IMR-90 (cell line): ENCODE results near the gene PTEN. TPM values are rescaled to one million over a fixed set of nuclear protein-coding genes. Genes with fewer than 3 reads are reported as not detected.

Experiments used
- ATAC-seq: fragments of 200-7000 bp; cut with Tn5 transposase; 2 replicates; pipeline ENCODE4 v1.9.1; 2020; ENCODE audit warnings: low read depth, mild to moderate bottlenecking, moderate library complexity
- BruUV-seq: library from RNA; stranded (reverse); fragments of 400-500 nt; replicated peaks from 2 replicates; lab custom pipeline; 2021; lab: Mats Ljungman, UMichigan
- CTCF ChIA-PET: fragments of 300-600 bp; formaldehyde crosslinking; extraction: SDS; loops from one replicate; lab custom pipeline; 2021; ENCODE audit warnings: antibody characterized with exemption; lab: Yijun Ruan, JAX
- POLR2A ChIA-PET: fragments of 300-600 bp; sonication (Branson Sonifier 250); formaldehyde crosslinking; loops from one replicate; lab custom pipeline; 2022; ENCODE audit warnings: antibody characterized with exemption; ENCODE audit not compliant: unreplicated experiment; lab: Charles Lee
- DNase-seq: peaks from one replicate; pipeline ENCODE4 v3.0.0; 2013
- H2AFZ ChIP-seq: replicated peaks from 2 replicates; pipeline ENCODE3; 2013; ENCODE audit warnings: low read length, mild to moderate bottlenecking; ENCODE audit not compliant: poor library complexity
- H2AK5ac ChIP-seq: 2 replicates; pipeline ENCODE4 v1.6.1; 2013; ENCODE audit warnings: low read depth, low read length, inconsistent platforms
- H2AK9ac ChIP-seq: replicated peaks from 2 replicates; pipeline ENCODE3; 2013; ENCODE audit warnings: mild to moderate bottlenecking, low read depth, low read length, moderate library complexity; ENCODE audit not compliant: poor library complexity
- H2BK120ac ChIP-seq: 2 replicates; pipeline ENCODE4 v1.6.1; 2013; ENCODE audit warnings: low read depth, low read length, inconsistent platforms
- H2BK15ac ChIP-seq: 3 replicates; pipeline ENCODE4 v1.6.1; 2013; ENCODE audit warnings: low read depth, low read length, inconsistent platforms
- H2BK20ac ChIP-seq: 2 replicates; pipeline ENCODE4 v1.6.1; 2013; ENCODE audit warnings: low read depth, mild to moderate bottlenecking, inconsistent platforms, low read length, moderate library complexity
- H2BK5ac ChIP-seq: 2 replicates; pipeline ENCODE4 v1.6.1; 2013; ENCODE audit warnings: mild to moderate bottlenecking, low read depth, low read length, inconsistent platforms; ENCODE audit not compliant: poor library complexity, severe bottlenecking
- H3K14ac ChIP-seq: replicated peaks from 2 replicates; pipeline ENCODE4 v1.6.1; 2013; ENCODE audit warnings: low read depth, low read length, inconsistent platforms
- H3K18ac ChIP-seq: 2 replicates; pipeline ENCODE4 v1.6.1; 2013; ENCODE audit warnings: low read depth, low read length, control low read depth
- H3K23ac ChIP-seq: 2 replicates; pipeline ENCODE4 v1.6.1; 2013; ENCODE audit warnings: low read depth, low read length, inconsistent platforms
- H3K27ac ChIP-seq: 2 replicates; pipeline ENCODE4 v1.5.1; 2013; ENCODE audit warnings: mild to moderate bottlenecking, control low read depth, low read length; ENCODE audit not compliant: insufficient read depth
- H3K27me3 ChIP-seq: 2 replicates; pipeline ENCODE4 v1.6.1; 2013; ENCODE audit warnings: low read length; ENCODE audit not compliant: control insufficient read depth, insufficient read depth
- H3K36me3 ChIP-seq: 2 replicates; pipeline ENCODE4 v1.6.1; 2013; ENCODE audit warnings: low read length, mixed read lengths; ENCODE audit not compliant: control insufficient read depth, insufficient read depth
- H3K4ac ChIP-seq: 2 replicates; pipeline ENCODE4 v1.6.1; 2013; ENCODE audit warnings: low read depth, low read length, inconsistent platforms
- H3K4me1 ChIP-seq: 2 replicates; pipeline ENCODE4 v1.6.1; 2013; ENCODE audit warnings: low read length, mixed read lengths; ENCODE audit not compliant: control insufficient read depth, insufficient read depth
- H3K4me2 ChIP-seq: 2 replicates; pipeline ENCODE4 v1.6.1; 2013; ENCODE audit warnings: low read depth, mild to moderate bottlenecking, control low read depth, low read length, moderate library complexity
- H3K4me3 ChIP-seq: 2 replicates; pipeline ENCODE4 v1.5.1; 2013; ENCODE audit warnings: low read depth, mild to moderate bottlenecking, control low read depth, low read length, moderate library complexity; ENCODE audit not compliant: insufficient read depth
- H3K56ac ChIP-seq: 2 replicates; pipeline ENCODE4 v1.6.1; 2013; ENCODE audit warnings: low read length, inconsistent platforms; ENCODE audit not compliant: insufficient read depth; ENCODE audit errors: extremely low read depth
- H3K79me1 ChIP-seq, 2 experiments: 2 replicates each; pipeline ENCODE4 v1.6.1; 2013; ENCODE audit warnings: low read length in 2 of 2, inconsistent platforms in 1 of 2, low read depth in 1 of 2
- H3K9ac ChIP-seq: 2 replicates; pipeline ENCODE4 v1.6.1; 2013; ENCODE audit warnings: low read depth, low read length, control low read depth
- H3K9me1 ChIP-seq: 2 replicates; pipeline ENCODE4 v1.6.1; 2013; ENCODE audit warnings: low read length, inconsistent platforms; ENCODE audit not compliant: insufficient read depth
- H3K9me3 ChIP-seq: 2 replicates; pipeline ENCODE4 v1.6.1; 2013; ENCODE audit warnings: low read length; ENCODE audit not compliant: control insufficient read depth, insufficient read depth
- H4K20me1 ChIP-seq: 2 replicates; pipeline ENCODE4 v1.6.1; 2013; ENCODE audit warnings: low read length, inconsistent platforms; ENCODE audit not compliant: insufficient read depth
- H4K5ac ChIP-seq: 2 replicates; pipeline ENCODE4 v1.6.1; 2013; ENCODE audit warnings: mild to moderate bottlenecking, low read depth, low read length, control low read depth
- H4K8ac ChIP-seq, 2 experiments: 2 replicates each; pipeline ENCODE4 v1.6.1; 2013; ENCODE audit warnings: low read depth in 2 of 2, low read length in 2 of 2, control low read depth in 1 of 2, inconsistent platforms in 1 of 2
- H4K91ac ChIP-seq: 2 replicates; pipeline ENCODE4 v1.6.1; 2013; ENCODE audit warnings: low read depth, low read length, inconsistent platforms; ENCODE audit not compliant: insufficient read depth
- BHLHE40 ChIP-seq: fragments of 150-350 bp; IDR thresholded peaks from 2 replicates; pipeline ENCODE4 v1.6.1; 2016; ENCODE audit warnings: mild to moderate bottlenecking, low read depth, low read length
- CHD1 ChIP-seq: IDR thresholded peaks from 2 replicates; pipeline ENCODE4 v1.6.1; 2012; ENCODE audit warnings: low read depth, low read length, improper control_type of control experiment
- RAD21 ChIP-seq: IDR thresholded peaks from 2 replicates; pipeline ENCODE4 v1.6.1; 2012; ENCODE audit warnings: low read length, improper control_type of control experiment
- WGBS, 2 experiments: methylation state at CpG; one replicate each; pipeline versions ENCODE4 v1.1.5 to v1.1.7; 2013; ENCODE audit warnings: missing lambda C conversion rate in 2 of 2; ENCODE audit not compliant: insufficient read length in 1 of 2; ENCODE audit errors: extremely low coverage in 2 of 2; 5-methylcytosine and 5-hydroxymethylcytosine counted together
- dilution Hi-C: fragments of 300-500 bp; cut with HindIII; formaldehyde crosslinking; loops from one replicate; pipeline ENCODE4 v1.14.3; 2018; ENCODE audit warnings: low sequenced_read_pairs; ENCODE audit not compliant: unreplicated experiment
- in situ Hi-C: fragments of 300-500 bp; cut with MboI; formaldehyde crosslinking; loops from 3 replicates; pipeline ENCODE4 v1.14.3; 2019; ENCODE audit warnings: low sequenced_read_pairs, inconsistent platforms, mixed read lengths
- intact Hi-C: fragments of 100-400 bp; cut with micrococcal nuclease; formaldehyde crosslinking; loops from 2 replicates; pipeline ENCODE4 v1.10.0; 2022
- polyA plus RNA-seq, 3 experiments: library from polyadenylated mRNA; depleted of rRNA; stranded (reverse); fragments of >200 nt; gene quantifications; 2 replicates each; pipeline ENCODE4 v1.2.3, GENCODE V29; 2012; ENCODE audit warnings: low replicate concordance in 1 of 3
- total RNA-seq: library from RNA; depleted of rRNA; stranded (reverse); fragments of >200 nt; gene quantifications from 2 replicates; pipeline ENCODE4 v1.2.3, GENCODE V29; 2012
- TF ChIP-seq, protein P1 (sequence below): conservative IDR thresholded peaks from 2 replicates; pipeline ENCODE4 v1.5.1; 2012; ENCODE audit warnings: mild to moderate bottlenecking, low read depth, low read length, improper control_type of control experiment

Gene PTEN
- total and polyA plus RNA-seq, 2 of the 4 experiments (the other 2 are of a cell fraction): 12.0 to 38.9 TPM

DNA sequence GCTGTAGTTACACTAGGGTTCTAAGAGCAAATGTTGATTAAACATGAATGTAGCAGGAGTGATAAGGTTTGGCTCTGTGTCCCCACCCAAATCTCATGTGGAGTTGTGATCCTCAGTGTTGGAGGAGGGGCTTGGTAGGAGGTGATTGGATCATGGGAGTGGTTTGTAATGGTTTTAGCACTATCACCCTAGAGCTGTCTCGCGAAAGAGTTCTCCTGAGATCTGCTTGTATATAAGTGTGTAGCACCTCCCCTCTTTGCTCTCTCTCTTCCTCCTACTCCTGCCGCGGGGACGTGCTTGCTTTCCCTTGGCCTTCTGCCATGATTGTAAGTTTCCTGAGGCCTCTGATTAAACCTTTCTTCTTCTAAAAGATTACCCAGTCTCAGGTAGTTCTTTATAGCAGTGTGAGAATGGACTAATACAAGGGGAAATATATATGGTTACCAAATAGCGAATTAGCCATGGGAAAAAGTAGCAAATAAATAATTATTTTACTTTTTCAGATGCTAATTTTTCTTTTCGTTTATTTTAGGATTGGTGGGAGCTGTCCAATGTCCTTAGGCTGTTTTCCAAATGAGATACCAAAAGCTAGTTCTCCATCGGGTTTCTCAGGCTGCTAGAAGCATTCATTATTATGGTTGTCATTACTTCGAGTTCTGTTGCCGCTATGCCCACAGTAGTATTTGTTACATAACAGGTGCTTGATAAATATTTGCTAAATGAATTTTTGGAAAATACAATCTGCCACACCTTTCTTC is 58.7 kb downstream of the PTEN start:
- H3K9me3 ChIP-seq: no peaks in the 10 kb centered on the region
- no peak overlapping the region for H3K27ac ChIP-seq
- no peaks in the 10 kb centered on the region for H3K27me3 ChIP-seq
- no peak overlapping the region for H3K4ac ChIP-seq
- H2BK120ac ChIP-seq: no peak overlapping the region
- no peak overlapping the region for H4K91ac ChIP-seq
- no peak overlapping the region for H3K14ac ChIP-seq
- TF ChIP-seq, protein P1, sequence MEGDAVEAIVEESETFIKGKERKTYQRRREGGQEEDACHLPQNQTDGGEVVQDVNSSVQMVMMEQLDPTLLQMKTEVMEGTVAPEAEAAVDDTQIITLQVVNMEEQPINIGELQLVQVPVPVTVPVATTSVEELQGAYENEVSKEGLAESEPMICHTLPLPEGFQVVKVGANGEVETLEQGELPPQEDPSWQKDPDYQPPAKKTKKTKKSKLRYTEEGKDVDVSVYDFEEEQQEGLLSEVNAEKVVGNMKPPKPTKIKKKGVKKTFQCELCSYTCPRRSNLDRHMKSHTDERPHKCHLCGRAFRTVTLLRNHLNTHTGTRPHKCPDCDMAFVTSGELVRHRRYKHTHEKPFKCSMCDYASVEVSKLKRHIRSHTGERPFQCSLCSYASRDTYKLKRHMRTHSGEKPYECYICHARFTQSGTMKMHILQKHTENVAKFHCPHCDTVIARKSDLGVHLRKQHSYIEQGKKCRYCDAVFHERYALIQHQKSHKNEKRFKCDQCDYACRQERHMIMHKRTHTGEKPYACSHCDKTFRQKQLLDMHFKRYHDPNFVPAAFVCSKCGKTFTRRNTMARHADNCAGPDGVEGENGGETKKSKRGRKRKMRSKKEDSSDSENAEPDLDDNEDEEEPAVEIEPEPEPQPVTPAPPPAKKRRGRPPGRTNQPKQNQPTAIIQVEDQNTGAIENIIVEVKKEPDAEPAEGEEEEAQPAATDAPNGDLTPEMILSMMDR: no peak
- no peak for TF ChIP-seq BHLHE40
- no peak for TF ChIP-seq CHD1
- TF ChIP-seq RAD21: no peak
- no peak overlapping the region for H2BK20ac ChIP-seq
- H3K4me2 ChIP-seq: no peak overlapping the region
- H2BK5ac ChIP-seq: no peak overlapping the region
- ChIA-PET POLR2A (no interaction called here), CTCF (no interaction called here)
- no peak overlapping the region for H2BK15ac ChIP-seq
- H3K56ac ChIP-seq: no peak overlapping the region
- H4K5ac ChIP-seq: no peak overlapping the region
- H3K18ac ChIP-seq: no peak overlapping the region
- no peak overlapping the region for H2AFZ ChIP-seq
- H3K79me1 ChIP-seq: peaks cover 26 to 59% of the 10 kb centered on the region in 2 experiments
- DNase-seq: no peak
- dilution Hi-C loops (no loop called here), intact Hi-C loops (no loop called here), in situ Hi-C loops (no loop called here)
- peaks cover 5% of the 10 kb centered on the region for H3K36me3 ChIP-seq
- peaks cover 8% of the 10 kb centered on the region for H3K9me1 ChIP-seq
- no peak overlapping the region for H3K4me3 ChIP-seq
- H2AK5ac ChIP-seq: no peak overlapping the region
- no TSS peak for BruUV-seq
- H3K4me1 ChIP-seq: peaks cover 1% of the 10 kb centered on the region; the same call in 1 of the 2 replicates
- no peak for ATAC-seq
- H2AK9ac ChIP-seq: no peak overlapping the region
- H3K9ac ChIP-seq: no peak overlapping the region
- H3K23ac ChIP-seq: no peak overlapping the region
- no peak overlapping the region for H4K8ac ChIP-seq
- no CpG with 5 or more reads among the region's 10 CpGs for WGBS, 2 experiments
- H4K20me1 ChIP-seq: peaks cover 86% of the 10 kb centered on the region
